Activated T-helper 17 cell treated with anti-CD3 and anti-CD28 coated beads, Interleukin-2, amount 50 U/mL, for 72 hours (primary cell): Measurements from ENCODE around the gene GP1BB. TPM values are rescaled to one million over a fixed set of nuclear protein-coding genes. Genes with fewer than 3 reads are reported as not detected.

Experiments used
- ATAC-seq: fragments of 150-1000 bp; cut with Tn5 transposase; replicated peaks from 2 replicates; pipeline ENCODE4 v1.10.0; 2021; ENCODE audit warnings: mild to moderate bottlenecking, moderate library complexity
- H3K27ac Mint-ChIP-seq: one replicate; pipeline ENCODE4 v1.8.0; 2022; ENCODE audit warnings: mixed read lengths
- H3K27me3 Mint-ChIP-seq: one replicate; pipeline ENCODE4 v1.8.0; 2022; ENCODE audit warnings: mixed read lengths
- H3K36me3 Mint-ChIP-seq: one replicate; pipeline ENCODE4 v1.8.0; 2022; ENCODE audit warnings: low read depth, mild to moderate bottlenecking, mixed read lengths
- H3K4me1 Mint-ChIP-seq: one replicate; pipeline ENCODE4 v1.8.0; 2022; ENCODE audit warnings: mixed read lengths
- H3K4me3 Mint-ChIP-seq: one replicate; pipeline ENCODE4 v1.8.0; 2022; ENCODE audit warnings: mild to moderate bottlenecking, mixed read lengths
- H3K9me3 Mint-ChIP-seq: one replicate; pipeline ENCODE4 v1.8.0; 2022; ENCODE audit warnings: mixed read lengths
- total RNA-seq, 2 donors: library from RNA; stranded (reverse); gene quantifications; one replicate each; pipeline ENCODE4 v1.2.3, GENCODE V29; 2022

GP1BB gene
- total RNA-seq, 2 donors from 2014 or later, result not detected

- ATAC-seq, result no peak
- H3K9me3 Mint-ChIP-seq, result no peaks in the 10 kb centered on the region
- H3K4me1 Mint-ChIP-seq, result peaks cover 3% of the 10 kb centered on the region
- no peak overlapping the region for H3K27ac Mint-ChIP-seq
- no peaks in the 10 kb centered on the region for H3K36me3 Mint-ChIP-seq
- H3K4me3 Mint-ChIP-seq, result no peak overlapping the region
- no peaks in the 10 kb centered on the region for H3K27me3 Mint-ChIP-seq
Measured at GRCh38 chr22:19734163-19734562, 10.8 kb downstream of the GP1BB start.

DNA sequence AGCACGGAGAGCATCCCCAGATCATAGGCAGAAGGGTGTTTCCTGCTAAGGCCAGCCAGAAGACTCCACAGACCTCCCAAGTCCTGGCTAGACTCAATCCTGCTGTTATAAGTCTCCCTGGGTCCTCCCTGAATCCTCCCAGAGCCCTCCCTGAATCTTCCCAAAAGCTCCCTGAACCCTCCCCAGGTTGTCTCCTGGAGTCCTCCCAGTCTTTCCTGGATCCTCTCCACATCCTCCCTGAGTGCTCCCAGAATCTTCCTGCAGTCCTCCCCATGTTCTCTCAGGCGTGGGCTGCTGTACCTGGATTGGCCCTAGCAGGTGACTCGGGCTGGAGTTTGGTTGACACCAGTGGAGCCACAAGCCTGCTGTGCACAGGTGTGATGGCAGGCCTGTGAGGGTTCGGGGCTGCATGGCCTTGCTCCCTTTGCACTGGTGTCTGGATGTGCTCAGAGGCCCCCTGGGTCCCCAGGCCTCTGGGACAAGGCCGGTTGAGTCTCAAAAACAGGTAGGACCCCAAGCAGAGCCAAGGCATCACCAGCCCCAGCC lies 11.6 kb downstream of the GP1BB start:
- Mint-ChIP-seq H3K4me3 (no peak overlapping the region), H3K27ac (no peak overlapping the region), H3K4me1 (peaks cover 3% of the 10 kb centered on the region), H3K27me3 (no peaks in the 10 kb centered on the region), H3K36me3 (no peaks in the 10 kb centered on the region), H3K9me3 (no peaks in the 10 kb centered on the region)
- no peak for ATAC-seq

- Mint-ChIP-seq H3K27me3 (no peaks in the 10 kb centered on the region), H3K9me3 (no peaks in the 10 kb centered on the region), H3K4me3 (no peak overlapping the region), H3K4me1 (no peaks in the 10 kb centered on the region), H3K27ac (no peak overlapping the region), H3K36me3 (no peaks in the 10 kb centered on the region)
- no peak for ATAC-seq
Measured at GRCh38 chr22:19735665-19736510, 12.5 kb downstream of the GP1BB start.

- Mint-ChIP-seq H3K4me3 (no peak overlapping the region), H3K4me1 (no peaks in the 10 kb centered on the region), H3K27ac (no peak overlapping the region), H3K36me3 (no peaks in the 10 kb centered on the region), H3K9me3 (no peaks in the 10 kb centered on the region), H3K27me3 (no peaks in the 10 kb centered on the region)
- ATAC-seq, result no peak
Measured at GRCh38 chr22:19737846-19738663, 14.7 kb downstream of the GP1BB start.

GRCh38 chr22:19738664-19739447 lies 15.5 kb downstream of the GP1BB start:
- Mint-ChIP-seq H3K27me3 (no peaks in the 10 kb centered on the region), H3K4me1 (no peaks in the 10 kb centered on the region), H3K27ac (no peak overlapping the region), H3K36me3 (no peaks in the 10 kb centered on the region), H3K4me3 (no peak overlapping the region), H3K9me3 (no peaks in the 10 kb centered on the region)
- no peak for ATAC-seq

DNA sequence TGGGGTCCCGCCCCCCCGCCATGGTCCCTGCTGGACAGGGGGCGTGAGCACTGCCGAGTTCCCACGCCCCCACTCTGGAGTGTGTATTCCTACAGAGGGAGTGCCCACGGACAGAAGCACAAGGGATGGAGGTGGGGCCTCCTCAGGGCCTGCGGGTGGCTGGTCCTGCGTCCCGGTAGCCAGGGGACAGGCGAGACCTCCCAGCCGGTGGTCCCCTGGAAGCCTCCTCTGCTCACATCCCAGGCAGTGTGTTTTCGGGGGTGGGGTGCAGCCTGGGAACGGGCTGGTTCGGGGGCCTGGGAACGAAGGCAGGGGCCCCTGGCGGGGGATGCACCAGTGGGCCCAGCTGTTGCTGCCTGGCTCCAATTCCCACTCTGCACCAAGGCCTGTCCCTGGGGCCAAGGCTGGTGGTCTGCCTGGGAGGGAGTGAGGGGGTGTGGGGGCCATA lies 16.1 kb downstream of the GP1BB start:
- no peak for ATAC-seq
- no peaks in the 10 kb centered on the region for H3K27me3 Mint-ChIP-seq
- no peaks in the 10 kb centered on the region for H3K36me3 Mint-ChIP-seq
- no peak overlapping the region for H3K27ac Mint-ChIP-seq
- no peaks in the 10 kb centered on the region for H3K4me1 Mint-ChIP-seq
- H3K4me3 Mint-ChIP-seq, result no peak overlapping the region
- no peaks in the 10 kb centered on the region for H3K9me3 Mint-ChIP-seq

GRCh38 chr22:19739911-19740449 lies 16.6 kb downstream of the GP1BB start:
- ATAC-seq, result no peak
- H3K27me3 Mint-ChIP-seq, result no peaks in the 10 kb centered on the region
- H3K4me1 Mint-ChIP-seq, result no peaks in the 10 kb centered on the region
- no peak overlapping the region for H3K4me3 Mint-ChIP-seq
- H3K9me3 Mint-ChIP-seq, result no peaks in the 10 kb centered on the region
- no peak overlapping the region for H3K27ac Mint-ChIP-seq
- no peaks in the 10 kb centered on the region for H3K36me3 Mint-ChIP-seq

GRCh38 chr22:19740586-19740985 lies 17.2 kb downstream of the GP1BB start:
- Mint-ChIP-seq H3K36me3 (no peaks in the 10 kb centered on the region), H3K4me1 (no peaks in the 10 kb centered on the region), H3K9me3 (no peaks in the 10 kb centered on the region), H3K4me3 (no peak overlapping the region), H3K27me3 (no peaks in the 10 kb centered on the region), H3K27ac (no peak overlapping the region)
- no peak for ATAC-seq

GRCh38 chr22:19741053-19741452 lies 17.7 kb downstream of the GP1BB start:
- Mint-ChIP-seq H3K27me3 (no peaks in the 10 kb centered on the region), H3K4me1 (no peaks in the 10 kb centered on the region), H3K36me3 (no peaks in the 10 kb centered on the region), H3K27ac (no peak overlapping the region), H3K4me3 (no peak overlapping the region), H3K9me3 (no peaks in the 10 kb centered on the region)
- no peak for ATAC-seq

GRCh38 chr22:19742160-19743066 lies 19.1 kb downstream of the GP1BB start:
- Mint-ChIP-seq H3K27me3 (no peaks in the 10 kb centered on the region), H3K4me3 (no peak overlapping the region), H3K4me1 (no peaks in the 10 kb centered on the region), H3K27ac (no peak overlapping the region), H3K9me3 (no peaks in the 10 kb centered on the region), H3K36me3 (no peaks in the 10 kb centered on the region)
- no peak for ATAC-seq

DNA sequence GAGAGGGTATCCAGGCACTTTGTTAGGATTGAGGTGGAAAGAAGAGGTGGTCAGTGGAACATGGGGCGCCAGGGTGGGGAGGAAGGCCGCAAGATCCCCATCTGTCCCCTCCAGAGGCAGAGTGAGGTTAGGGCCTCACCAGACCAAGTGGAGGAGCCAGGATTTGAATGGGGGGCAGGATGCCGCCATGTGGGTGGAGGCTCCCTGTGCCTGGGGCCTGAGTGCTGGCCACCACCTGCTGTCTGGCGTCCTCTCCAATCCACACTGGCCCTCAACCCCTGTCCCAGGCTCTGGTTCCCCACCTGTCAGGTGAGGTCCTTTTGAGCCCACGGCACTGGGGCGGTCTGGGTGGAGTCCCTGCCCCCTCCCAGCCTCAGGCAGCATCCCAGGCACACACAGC lies 19.7 kb downstream of the GP1BB start:
- no peaks in the 10 kb centered on the region for H3K27me3 Mint-ChIP-seq
- H3K27ac Mint-ChIP-seq, result no peak overlapping the region
- H3K9me3 Mint-ChIP-seq, result no peaks in the 10 kb centered on the region
- no peak for ATAC-seq
- H3K4me3 Mint-ChIP-seq, result no peak overlapping the region
- H3K4me1 Mint-ChIP-seq, result no peaks in the 10 kb centered on the region
- no peaks in the 10 kb centered on the region for H3K36me3 Mint-ChIP-seq

DNA sequence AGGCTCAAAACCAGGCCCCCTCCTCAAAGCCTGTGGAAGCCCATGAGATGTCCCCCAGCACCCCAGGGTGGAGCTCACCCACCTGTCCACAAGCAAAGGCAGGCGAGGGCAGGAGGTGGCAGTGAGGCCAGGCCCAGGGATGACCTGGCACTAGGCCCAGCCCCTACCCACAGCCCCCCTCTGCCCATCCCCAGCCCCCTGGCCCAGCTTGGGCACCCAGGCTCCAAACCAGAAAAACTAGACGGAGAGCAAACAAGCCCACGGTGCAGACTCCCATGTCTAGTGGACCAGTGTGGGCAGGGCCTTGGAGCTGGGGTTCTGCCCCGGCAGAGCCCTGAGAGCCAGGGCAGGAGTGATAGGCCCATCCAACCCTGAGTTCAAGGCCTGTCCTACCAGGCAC lies 20.3 kb downstream of the GP1BB start:
- no peaks in the 10 kb centered on the region for H3K36me3 Mint-ChIP-seq
- H3K4me1 Mint-ChIP-seq, result no peaks in the 10 kb centered on the region
- no peaks in the 10 kb centered on the region for H3K27me3 Mint-ChIP-seq
- H3K9me3 Mint-ChIP-seq, result no peaks in the 10 kb centered on the region
- no peak overlapping the region for H3K27ac Mint-ChIP-seq
- no peak overlapping the region for H3K4me3 Mint-ChIP-seq
- no peak for ATAC-seq

DNA sequence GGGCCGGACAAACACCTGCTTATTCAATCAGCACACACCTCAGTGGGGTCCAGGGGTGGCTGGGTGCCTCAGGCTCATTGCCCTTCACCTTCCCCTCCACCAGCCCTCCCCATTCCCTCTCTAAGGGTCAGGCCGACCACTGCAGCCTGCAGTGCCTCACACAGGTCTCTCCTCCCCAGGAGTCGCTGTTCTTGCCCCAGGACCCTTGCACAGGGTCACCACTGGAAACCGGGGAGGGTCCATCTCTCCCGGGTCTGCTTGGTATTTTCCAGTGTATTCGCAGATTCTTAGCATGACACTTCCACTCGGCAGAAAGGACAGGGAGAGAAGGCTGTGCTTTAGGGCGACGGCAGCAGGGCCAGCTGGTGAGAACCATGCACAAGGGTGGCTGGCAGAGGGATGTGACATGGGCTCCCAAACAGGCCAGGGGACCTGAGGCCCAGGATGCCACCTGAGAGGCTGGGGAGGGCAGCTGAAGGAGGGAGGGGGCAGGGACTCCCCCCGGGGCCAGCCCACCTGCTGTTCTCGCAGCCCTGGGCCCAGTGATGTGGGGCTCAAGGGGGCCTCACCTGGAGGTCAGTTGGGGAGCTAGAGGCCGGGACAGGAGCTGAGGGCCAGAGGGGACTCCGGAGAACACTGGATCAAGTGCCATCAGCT lies 21.1 kb downstream of the GP1BB start:
- Mint-ChIP-seq H3K36me3 (no peaks in the 10 kb centered on the region), H3K4me1 (no peaks in the 10 kb centered on the region), H3K27ac (no peak overlapping the region), H3K9me3 (no peaks in the 10 kb centered on the region), H3K4me3 (no peak overlapping the region), H3K27me3 (no peaks in the 10 kb centered on the region)
- ATAC-seq, result no peak
